WTC11 (cell line): Measurements from ENCODE around the gene MAGOH.

ENCODE experiments used
- CBFB ChIP-seq: sonication (generic); formaldehyde crosslinking; IDR thresholded peaks from 2 replicates; pipeline ENCODE4 v1.8.1; 2022; ENCODE audit warnings: mild to moderate bottlenecking, low read depth, missing genetic modification reagents
- NFYB ChIP-seq: sonication (generic); formaldehyde crosslinking; conservative IDR thresholded peaks from 2 replicates; pipeline ENCODE4 v1.8.0; 2022; ENCODE audit warnings: low read depth, missing genetic modification reagents
- ZNF416 ChIP-seq: fragments of 250-450 bp; sonication (Bioruptor Pico); IDR thresholded peaks from 2 replicates; pipeline ENCODE4 v1.9.0; 2021; ENCODE audit warnings: mild to moderate bottlenecking, inconsistent platforms
- ZNF671 ChIP-seq: fragments of 250-450 bp; sonication (Bioruptor Pico); IDR thresholded peaks from 2 replicates; pipeline ENCODE4 v1.8.0; 2021; ENCODE audit warnings: mild to moderate bottlenecking
- TF ChIP-seq, protein P1 (sequence below): fragments of 200-600 bp; IDR thresholded peaks from 2 replicates; pipeline ENCODE4 v1.8.0; 2022; ENCODE audit warnings: antibody characterized with exemption
- TF ChIP-seq, protein P2 (sequence below): sonication (generic); formaldehyde crosslinking; IDR thresholded peaks from 2 replicates; pipeline ENCODE4 v1.8.0; 2022; ENCODE audit warnings: mild to moderate bottlenecking, missing genetic modification reagents

DNA sequence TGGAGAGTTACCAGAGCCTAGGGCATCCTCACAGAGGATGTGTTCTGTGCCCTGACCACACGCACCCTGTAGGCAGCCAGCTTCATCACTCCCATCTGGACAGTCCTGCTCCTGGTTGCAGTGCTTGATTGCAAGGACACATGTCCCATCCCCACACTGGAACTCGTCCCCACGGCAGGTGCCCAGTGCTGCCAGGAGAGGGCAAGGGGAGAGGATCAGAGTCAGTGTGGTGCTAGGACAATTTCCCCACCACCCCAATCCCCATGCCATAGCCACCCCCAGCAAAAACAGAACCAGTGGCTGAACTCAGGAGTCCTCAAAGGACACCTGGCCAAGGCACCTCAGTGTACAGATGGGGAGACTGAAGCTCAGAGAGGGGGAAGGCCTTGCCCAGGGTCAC lies 37.2 kb upstream of the MAGOH start:
- TF ChIP-seq, protein P1, sequence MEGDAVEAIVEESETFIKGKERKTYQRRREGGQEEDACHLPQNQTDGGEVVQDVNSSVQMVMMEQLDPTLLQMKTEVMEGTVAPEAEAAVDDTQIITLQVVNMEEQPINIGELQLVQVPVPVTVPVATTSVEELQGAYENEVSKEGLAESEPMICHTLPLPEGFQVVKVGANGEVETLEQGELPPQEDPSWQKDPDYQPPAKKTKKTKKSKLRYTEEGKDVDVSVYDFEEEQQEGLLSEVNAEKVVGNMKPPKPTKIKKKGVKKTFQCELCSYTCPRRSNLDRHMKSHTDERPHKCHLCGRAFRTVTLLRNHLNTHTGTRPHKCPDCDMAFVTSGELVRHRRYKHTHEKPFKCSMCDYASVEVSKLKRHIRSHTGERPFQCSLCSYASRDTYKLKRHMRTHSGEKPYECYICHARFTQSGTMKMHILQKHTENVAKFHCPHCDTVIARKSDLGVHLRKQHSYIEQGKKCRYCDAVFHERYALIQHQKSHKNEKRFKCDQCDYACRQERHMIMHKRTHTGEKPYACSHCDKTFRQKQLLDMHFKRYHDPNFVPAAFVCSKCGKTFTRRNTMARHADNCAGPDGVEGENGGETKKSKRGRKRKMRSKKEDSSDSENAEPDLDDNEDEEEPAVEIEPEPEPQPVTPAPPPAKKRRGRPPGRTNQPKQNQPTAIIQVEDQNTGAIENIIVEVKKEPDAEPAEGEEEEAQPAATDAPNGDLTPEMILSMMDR, result no peak
- TF ChIP-seq, protein P2, sequence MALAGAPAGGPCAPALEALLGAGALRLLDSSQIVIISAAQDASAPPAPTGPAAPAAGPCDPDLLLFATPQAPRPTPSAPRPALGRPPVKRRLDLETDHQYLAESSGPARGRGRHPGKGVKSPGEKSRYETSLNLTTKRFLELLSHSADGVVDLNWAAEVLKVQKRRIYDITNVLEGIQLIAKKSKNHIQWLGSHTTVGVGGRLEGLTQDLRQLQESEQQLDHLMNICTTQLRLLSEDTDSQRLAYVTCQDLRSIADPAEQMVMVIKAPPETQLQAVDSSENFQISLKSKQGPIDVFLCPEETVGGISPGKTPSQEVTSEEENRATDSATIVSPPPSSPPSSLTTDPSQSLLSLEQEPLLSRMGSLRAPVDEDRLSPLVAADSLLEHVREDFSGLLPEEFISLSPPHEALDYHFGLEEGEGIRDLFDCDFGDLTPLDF (CRISPR knock-in tag), result no peak
- TF ChIP-seq NFYB, result no peak
- no peak for TF ChIP-seq CBFB (CRISPR knock-in tag)
- no peak for TF ChIP-seq ZNF416 (CRISPR knock-in tag)
- TF ChIP-seq ZNF671 (CRISPR knock-in tag), result no peak
